Osteocyte (in vitro differentiated cells): ENCODE data around the gene SENP3. TPM values are rescaled to one million over a fixed set of nuclear protein-coding genes. Genes with fewer than 3 reads are reported as not detected.

ENCODE experiments used
- DNase-seq: peaks from one replicate; pipeline ENCODE4 v3.0.0; 2021; ENCODE audit warnings: mixed read lengths; ENCODE audit not compliant: unreplicated experiment; ENCODE audit errors: extremely low spot score
- H3K27ac Mint-ChIP-seq: one replicate; pipeline ENCODE4 v1.8.0; 2021; ENCODE audit warnings: mild to moderate bottlenecking, mixed read lengths; ENCODE audit not compliant: unreplicated experiment
- H3K27me3 Mint-ChIP-seq: one replicate; pipeline ENCODE4 v1.8.0; 2021; ENCODE audit warnings: mixed read lengths; ENCODE audit not compliant: unreplicated experiment
- H3K36me3 Mint-ChIP-seq: one replicate; pipeline ENCODE4 v1.8.0; 2021; ENCODE audit warnings: mixed read lengths; ENCODE audit not compliant: unreplicated experiment
- H3K4me1 Mint-ChIP-seq: one replicate; pipeline ENCODE4 v1.8.0; 2021; ENCODE audit warnings: mixed read lengths; ENCODE audit not compliant: unreplicated experiment
- H3K4me3 Mint-ChIP-seq: one replicate; pipeline ENCODE4 v1.8.0; 2021; ENCODE audit warnings: mild to moderate bottlenecking, moderate library complexity, mixed read lengths; ENCODE audit not compliant: unreplicated experiment
- H3K9me3 Mint-ChIP-seq: one replicate; pipeline ENCODE4 v1.8.0; 2021; ENCODE audit warnings: mixed read lengths; ENCODE audit not compliant: unreplicated experiment
- CTCF ChIP-seq: fragments of 200-600 bp; sonication (generic); IDR thresholded peaks from 2 replicates; pipeline ENCODE4 v1.5.0; 2021; ENCODE audit warnings: antibody characterized with exemption, mild to moderate bottlenecking, moderate library complexity
- total RNA-seq: library from RNA; stranded (reverse); gene quantifications from 2 replicates; pipeline ENCODE4 v1.2.1, GENCODE V29; 2021

SENP3 gene
- total RNA-seq, 1 donor from 2014 or later: 52.5 TPM

- H3K9me3 Mint-ChIP-seq: no peaks in the 10 kb centered on the region
- H3K4me3 Mint-ChIP-seq: no peak overlapping the region
- peaks cover 51% of the 10 kb centered on the region for H3K4me1 Mint-ChIP-seq
- no peak for DNase-seq
- peak overlapping the region; percentile 54 for H3K27ac Mint-ChIP-seq
- H3K27me3 Mint-ChIP-seq: no peaks in the 10 kb centered on the region
- TF ChIP-seq CTCF: no peak
- peaks cover 7% of the 10 kb centered on the region for H3K36me3 Mint-ChIP-seq
Measured at GRCh38 chr17:7586673-7587419, 25.1 kb downstream of the SENP3 start.

- H3K27me3 Mint-ChIP-seq: no peaks in the 10 kb centered on the region
- H3K36me3 Mint-ChIP-seq: peaks cover 12% of the 10 kb centered on the region
- DNase-seq: no peak
- H3K9me3 Mint-ChIP-seq: no peaks in the 10 kb centered on the region
- H3K27ac Mint-ChIP-seq: peak overlapping the region; percentile 54
- no peak overlapping the region for H3K4me3 Mint-ChIP-seq
- H3K4me1 Mint-ChIP-seq: peaks cover 45% of the 10 kb centered on the region
- TF ChIP-seq CTCF: no peak
Measured at GRCh38 chr17:7587420-7588151, 25.9 kb downstream of the SENP3 start.

GRCh38 chr17:7588553-7589203, 27.0 kb downstream of the SENP3 start:
- H3K27ac Mint-ChIP-seq: no peak overlapping the region

GRCh38 chr17:7589204-7589868, 27.6 kb downstream of the SENP3 start:
- Mint-ChIP-seq H3K36me3 (peaks cover 25% of the 10 kb centered on the region), H3K4me3 (no peak overlapping the region), H3K27me3 (no peaks in the 10 kb centered on the region), H3K27ac (peak overlapping the region; percentile 23), H3K9me3 (no peaks in the 10 kb centered on the region), H3K4me1 (peaks cover 34% of the 10 kb centered on the region)
- DNase-seq: peak; percentile 91
- peak; percentile 90 for TF ChIP-seq CTCF

More at GRCh38 chr17:7588553-7589203, 27.0 kb downstream of the SENP3 start:
- H3K9me3 Mint-ChIP-seq: no peaks in the 10 kb centered on the region
- H3K27me3 Mint-ChIP-seq: no peaks in the 10 kb centered on the region
- H3K4me3 Mint-ChIP-seq: no peak overlapping the region
- peaks cover 19% of the 10 kb centered on the region for H3K36me3 Mint-ChIP-seq
- no peak for TF ChIP-seq CTCF
- H3K4me1 Mint-ChIP-seq: peaks cover 39% of the 10 kb centered on the region
- no peak for DNase-seq
